GM21367 (cell line): Measurements from ENCODE around the gene ACAP3.
A peak's percentile ranks its signal among the peaks of the same experiment; 100 is the strongest.

ENCODE experiments used
- ATAC-seq: cut with Tn5 transposase; IDR thresholded peaks from one replicate; pipeline ENCODE4 v1.9.1; 2021; ENCODE audit not compliant: unreplicated experiment

The ACAP3 gene

GRCh38 chr1:1307923-1308755 is at the start of gene ACAP3, which contains the start of gene PUSL1:
TSS of gene ACAP3 (minus strand) at chr1:1307930. CDS start at chr1:1307815, 115 bp downstream.
TSS of gene PUSL1 (plus strand) at chr1:1308597. CDS start at chr1:1308644, 47 bp downstream.
- ATAC-seq: peak; percentile 43

- ATAC-seq: no peak
Measured at GRCh38 chr1:1356796-1357401, 49.2 kb upstream of the ACAP3 start.

- no peak for ATAC-seq
Measured at GRCh38 chr1:1356166-1356795, 48.6 kb upstream of the ACAP3 start.

GRCh38 chr1:1355416-1355815 is 47.7 kb upstream of the ACAP3 start:
- ATAC-seq: no peak

- ATAC-seq: no peak
Measured at GRCh38 chr1:1354271-1355247, 46.8 kb upstream of the ACAP3 start.

- no peak for ATAC-seq
Measured at GRCh38 chr1:1353389-1354151, 45.8 kb upstream of the ACAP3 start.

GRCh38 chr1:1352786-1353388 is 45.2 kb upstream of the ACAP3 start:
- no peak for ATAC-seq

- ATAC-seq: no peak
Measured at GRCh38 chr1:1351511-1352427, 44.0 kb upstream of the ACAP3 start.

- ATAC-seq: peak; percentile 42
Measured at GRCh38 chr1:1349256-1350012, 41.7 kb upstream of the ACAP3 start, which contains the start of gene DVL1. TSS of gene DVL1 (minus strand) at chr1:1349418. CDS start at chr1:1349065, 353 bp downstream.

GRCh38 chr1:1348420-1349255 is 40.9 kb upstream of the ACAP3 start:
- peak; percentile 25 for ATAC-seq

- ATAC-seq: no peak
Measured at GRCh38 chr1:1347663-1348419, 40.1 kb upstream of the ACAP3 start.

- ATAC-seq: no peak
Measured at GRCh38 chr1:1347026-1347595, 39.4 kb upstream of the ACAP3 start.

GRCh38 chr1:1346501-1346890 is 38.8 kb upstream of the ACAP3 start:
- no peak for ATAC-seq

- ATAC-seq: no peak
Measured at GRCh38 chr1:1345860-1346500, 38.2 kb upstream of the ACAP3 start.

- no peak for ATAC-seq
Measured at GRCh38 chr1:1345384-1345783, 37.7 kb upstream of the ACAP3 start.
